ENCODE measurements around the gene ANKS1B. TPM values are rescaled to one million over a fixed set of nuclear protein-coding genes. Genes with fewer than 3 reads are reported as not detected.
"Not testable (repeated sequence)": the region's sequence is repeated elsewhere in the genome, so short reads cannot be mapped to it uniquely, and the experiment has no call there.

ANKS1B gene
- total and polyA plus RNA-seq, 7 donors = 1.0 to 57.3 (median 30.1) TPM; not detected in 1

- no peak overlapping the region for H3K27ac ChIP-seq
- H3K4me1 ChIP-seq = no peaks in the 10 kb centered on the region
- H3K36me3 ChIP-seq = no peaks in the 10 kb centered on the region
- intact Hi-C loops (cut with DNase I) = no loop called here
- no peak for DNase-seq
- TF ChIP-seq POLR2AphosphoS5 (IDR thresholded peaks at IDR 0.05) (no peak), EP300 (IDR thresholded peaks at IDR 0.05) (no peak), POLR2A (IDR thresholded peaks at IDR 0.05) (no peak), CTCF (IDR thresholded peaks at IDR 0.05) (no peak)
- no peaks in the 10 kb centered on the region for H3K9me3 ChIP-seq
- no peak overlapping the region for H3K4me3 ChIP-seq
- 43 to 47% methylated on average over 7 of the region's 7 CpGs for WGBS, 2 donors
- no peaks in the 10 kb centered on the region for H3K27me3 ChIP-seq
Measured at GRCh38 chr12:99609455-99610181, 375.1 kb downstream of the ANKS1B start.

GRCh38 chr12:99600388-99600787 lies 384.3 kb downstream of the ANKS1B start:
- H3K27me3 ChIP-seq = no peaks in the 10 kb centered on the region
- no peaks in the 10 kb centered on the region for H3K36me3 ChIP-seq
- H3K27ac ChIP-seq = no peak overlapping the region
- H3K4me3 ChIP-seq = no peak overlapping the region
- H3K4me1 ChIP-seq = no peaks in the 10 kb centered on the region
- no peak for DNase-seq
- 49 to 57% methylated on average over 5 of the region's 5 CpGs for WGBS, 2 donors
- intact Hi-C loops (cut with DNase I) = no loop called here
- no peaks in the 10 kb centered on the region for H3K9me3 ChIP-seq
- TF ChIP-seq POLR2AphosphoS5 (IDR thresholded peaks at IDR 0.05) = no peak
- no peak for TF ChIP-seq POLR2A (IDR thresholded peaks at IDR 0.05)
- no peak for TF ChIP-seq CTCF (IDR thresholded peaks at IDR 0.05)
- TF ChIP-seq EP300 (IDR thresholded peaks at IDR 0.05) = no peak

GRCh38 chr12:99598785-99599184 lies 386.0 kb downstream of the ANKS1B start:
- Histone ChIP-seq H3K36me3 (no peaks in the 10 kb centered on the region), H3K4me1 (no peaks in the 10 kb centered on the region), H3K27ac (no peak overlapping the region), H3K27me3 (no peaks in the 10 kb centered on the region), H3K9me3 (no peaks in the 10 kb centered on the region), H3K4me3 (no peak overlapping the region)
- no peak for TF ChIP-seq EP300 (IDR thresholded peaks at IDR 0.05)
- TF ChIP-seq POLR2AphosphoS5 (IDR thresholded peaks at IDR 0.05) = no peak
- no peak for TF ChIP-seq POLR2A (IDR thresholded peaks at IDR 0.05)
- TF ChIP-seq CTCF (IDR thresholded peaks at IDR 0.05) = no peak
- intact Hi-C loops (cut with DNase I) = no loop called here
- DNase-seq = no peak
- 87 to 94% methylated on average over 2 of the region's 2 CpGs for WGBS, 2 donors

- H3K4me3 ChIP-seq = no peak overlapping the region
- intact Hi-C loops (cut with DNase I) = no loop called here
- H3K27me3 ChIP-seq = no peaks in the 10 kb centered on the region
- WGBS, 2 donors = 68 to 85% methylated on average over 2 of the region's 2 CpGs
- H3K27ac ChIP-seq = no peak overlapping the region
- no peaks in the 10 kb centered on the region for H3K36me3 ChIP-seq
- H3K4me1 ChIP-seq = no peaks in the 10 kb centered on the region
- TF ChIP-seq POLR2A (IDR thresholded peaks at IDR 0.05) (no peak), POLR2AphosphoS5 (IDR thresholded peaks at IDR 0.05) (no peak), EP300 (IDR thresholded peaks at IDR 0.05) (no peak), CTCF (IDR thresholded peaks at IDR 0.05) (no peak)
- H3K9me3 ChIP-seq = no peaks in the 10 kb centered on the region
- no peak for DNase-seq
Measured at GRCh38 chr12:99596762-99597161, 388.0 kb downstream of the ANKS1B start.

GRCh38 chr12:99577125-99577524 lies 407.6 kb downstream of the ANKS1B start:
- WGBS, 2 donors = 73 to 87% methylated on average over 1 of the region's 1 CpG
- H3K27ac ChIP-seq; DNase-seq; H3K4me3 ChIP-seq; H3K4me1 ChIP-seq; H3K9me3 ChIP-seq; H3K27me3 ChIP-seq; H3K36me3 ChIP-seq; intact Hi-C loops (cut with DNase I): not testable (repeated sequence)
